NB4 (cell line): ENCODE data around the gene ATP8B3.

Experiments used
- DNase-seq: peaks from one replicate; pipeline ENCODE4 v3.0.0; 2010; ENCODE audit warnings: low read depth
- H3K4me3 ChIP-seq: one replicate; pipeline ENCODE4 v1.5.1; 2011; ENCODE audit warnings: mild to moderate bottlenecking, low read depth, low read length, moderate library complexity
- CTCF ChIP-seq: IDR thresholded peaks from one replicate; pipeline ENCODE4 v1.5.1; 2012; ENCODE audit warnings: low read depth, low read length
- MAX ChIP-seq: IDR thresholded peaks from 2 replicates; pipeline ENCODE4 v1.6.1; 2011; ENCODE audit warnings: low read depth, low read length
- MYC ChIP-seq: IDR thresholded peaks from 2 replicates; pipeline ENCODE4 v1.6.1; 2011; ENCODE audit warnings: low read depth, low read length
- POLR2A ChIP-seq: IDR thresholded peaks from 2 replicates; pipeline ENCODE4 v1.6.1; 2011; ENCODE audit warnings: mild to moderate bottlenecking; ENCODE audit not compliant: insufficient read length; ENCODE audit errors: extremely low read depth

Gene ATP8B3

GRCh38 chr19:1855040-1855827 is 43.2 kb upstream of the ATP8B3 start:
- DNase-seq: peak; percentile 92
- TF ChIP-seq MAX (no peak), POLR2A (peak; percentile 67), MYC (peak; percentile 35; the same call in 1 of the 2 replicates)
- peak overlapping the region; percentile 69 for H3K4me3 ChIP-seq

- no peak for DNase-seq
- H3K4me3 ChIP-seq: no peak overlapping the region
Observed at GRCh38 chr19:1854542-1855039, 42.5 kb upstream of the ATP8B3 start.

GRCh38 chr19:1854039-1854541 is 42.0 kb upstream of the ATP8B3 start:
- TF ChIP-seq MAX (no peak), POLR2A (no peak), CTCF (no peak), MYC (no peak)
- DNase-seq: no peak
- H3K4me3 ChIP-seq: no peak overlapping the region

More at GRCh38 chr19:1854542-1855039, 42.5 kb upstream of the ATP8B3 start:
- no peak for TF ChIP-seq CTCF
- TF ChIP-seq POLR2A: no peak
- no peak for TF ChIP-seq MAX
- no peak for TF ChIP-seq MYC

GRCh38 chr19:1853295-1854038 is 41.4 kb upstream of the ATP8B3 start:
- H3K4me3 ChIP-seq: no peak overlapping the region
- TF ChIP-seq CTCF (peak; percentile 51), MYC (peak; percentile 77), POLR2A (no peak), MAX (peak; percentile 78)
- peak; percentile 83 for DNase-seq

- TF ChIP-seq POLR2A (no peak), MAX (no peak), MYC (no peak), CTCF (no peak)
- no peak for DNase-seq
- H3K4me3 ChIP-seq: no peak overlapping the region
Observed at GRCh38 chr19:1852581-1853128, 40.6 kb upstream of the ATP8B3 start.
